Nephron (organoid): ENCODE measurements around the gene STK32C.
"Not testable (repeated sequence)": the region's sequence is repeated elsewhere in the genome, so short reads cannot be mapped to it uniquely, and the experiment has no call there.

Experiments
- H3K27ac Mint-ChIP-seq, 3 experiments: 2 replicates each; pipeline ENCODE4 v1.8.0; 2020; ENCODE audit warnings: mixed read lengths in 3 of 3, mild to moderate bottlenecking in 2 of 3, moderate library complexity in 1 of 3
- H3K27me3 Mint-ChIP-seq: 2 replicates; pipeline ENCODE4 v1.8.0; 2021; ENCODE audit warnings: low read depth, mild to moderate bottlenecking, moderate library complexity, mixed read lengths
- H3K36me3 Mint-ChIP-seq: 2 replicates; pipeline ENCODE4 v1.8.0; 2020; ENCODE audit warnings: low read depth, mixed read lengths
- H3K4me1 Mint-ChIP-seq: 2 replicates; pipeline ENCODE4 v1.8.0; 2020; ENCODE audit warnings: mixed read lengths
- H3K4me3 Mint-ChIP-seq, 3 experiments: 2 replicates each; pipeline ENCODE4 v1.8.0; 2020; ENCODE audit warnings: mild to moderate bottlenecking in 3 of 3, mixed read lengths in 3 of 3, moderate library complexity in 2 of 3
- H3K9me3 Mint-ChIP-seq: 2 replicates; pipeline ENCODE4 v1.8.0; 2020; ENCODE audit warnings: mixed read lengths
- CTCF ChIP-seq, 3 experiments: fragments of 200-600 bp; sonication (generic); IDR thresholded peaks; one replicate each; pipeline ENCODE4 v1.5.0; 2021; ENCODE audit warnings: antibody characterized with exemption in 3 of 3; ENCODE audit not compliant: unreplicated experiment in 3 of 3

The STK32C gene

DNA sequence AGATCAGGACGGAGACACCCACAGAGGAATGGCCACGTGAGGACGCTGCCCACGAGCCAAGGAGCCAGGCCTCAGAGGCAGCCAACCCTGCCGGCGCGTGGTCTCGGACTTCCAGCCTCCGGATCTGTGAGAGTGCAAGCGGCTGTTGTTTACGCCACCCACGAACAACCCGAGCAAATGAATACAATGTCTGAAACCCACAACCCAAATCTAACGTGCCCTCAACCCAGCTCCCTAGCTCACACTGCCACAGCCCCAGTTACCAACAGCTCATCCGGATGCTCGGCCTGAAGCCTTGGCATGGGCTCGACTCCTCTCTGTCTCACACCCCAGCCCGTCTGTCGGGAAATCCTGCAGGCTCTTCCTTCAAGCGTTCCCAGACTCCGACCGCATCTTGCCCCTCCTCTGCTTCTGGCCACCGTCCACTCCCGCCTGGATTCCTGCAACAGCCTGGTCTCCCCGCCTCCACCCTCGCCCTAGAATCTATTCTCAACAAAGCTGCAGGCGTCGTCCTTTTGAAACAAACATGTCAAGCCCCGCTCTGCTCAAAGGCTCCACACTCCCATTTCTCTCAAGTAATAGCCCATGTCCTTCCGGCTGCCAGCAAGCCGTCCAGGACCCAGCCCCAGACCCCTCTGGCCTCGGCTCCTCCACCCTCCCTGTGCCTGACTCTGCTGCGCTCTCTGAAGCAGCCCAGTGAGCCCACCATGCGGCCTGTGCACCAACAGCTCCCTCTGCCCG lies 35.3 kb downstream of the STK32C start:
- H3K4me1 Mint-ChIP-seq: peaks cover 29% of the 10 kb centered on the region
- peak overlapping the region in 2 of 3 experiments; percentile 5 to 79 for H3K27ac Mint-ChIP-seq
- no peaks in the 10 kb centered on the region for H3K36me3 Mint-ChIP-seq
- peak overlapping the region in 1 of 3 experiments; percentile 0 for H3K4me3 Mint-ChIP-seq
- H3K9me3 Mint-ChIP-seq: no peaks in the 10 kb centered on the region
- peaks cover 15% of the 10 kb centered on the region for H3K27me3 Mint-ChIP-seq
- TF ChIP-seq CTCF (IDR thresholded peaks at IDR 0.05; ENCODE audit: unreplicated experiment in 3 of 3): no peak

GRCh38 chr10:132271458-132272230 lies 36.1 kb downstream of the STK32C start:
- peaks cover 15% of the 10 kb centered on the region for H3K27me3 Mint-ChIP-seq
- H3K36me3 Mint-ChIP-seq: no peaks in the 10 kb centered on the region
- H3K4me1 Mint-ChIP-seq: peaks cover 29% of the 10 kb centered on the region
- no peaks in the 10 kb centered on the region for H3K9me3 Mint-ChIP-seq
- H3K27ac Mint-ChIP-seq: no peak overlapping the region
- no peak for TF ChIP-seq CTCF (IDR thresholded peaks at IDR 0.05; ENCODE audit: unreplicated experiment in 3 of 3)
- H3K4me3 Mint-ChIP-seq: no peak overlapping the region

- no peak for TF ChIP-seq CTCF (IDR thresholded peaks at IDR 0.05; ENCODE audit: unreplicated experiment in 3 of 3)
- no peaks in the 10 kb centered on the region for H3K9me3 Mint-ChIP-seq
- H3K4me1 Mint-ChIP-seq: peaks cover 36% of the 10 kb centered on the region
- H3K4me3 Mint-ChIP-seq: no peak overlapping the region
- no peaks in the 10 kb centered on the region for H3K36me3 Mint-ChIP-seq
- peaks cover 10% of the 10 kb centered on the region for H3K27me3 Mint-ChIP-seq
- no peak overlapping the region for H3K27ac Mint-ChIP-seq
Observed at GRCh38 chr10:132270721-132271457, 36.9 kb downstream of the STK32C start.

DNA sequence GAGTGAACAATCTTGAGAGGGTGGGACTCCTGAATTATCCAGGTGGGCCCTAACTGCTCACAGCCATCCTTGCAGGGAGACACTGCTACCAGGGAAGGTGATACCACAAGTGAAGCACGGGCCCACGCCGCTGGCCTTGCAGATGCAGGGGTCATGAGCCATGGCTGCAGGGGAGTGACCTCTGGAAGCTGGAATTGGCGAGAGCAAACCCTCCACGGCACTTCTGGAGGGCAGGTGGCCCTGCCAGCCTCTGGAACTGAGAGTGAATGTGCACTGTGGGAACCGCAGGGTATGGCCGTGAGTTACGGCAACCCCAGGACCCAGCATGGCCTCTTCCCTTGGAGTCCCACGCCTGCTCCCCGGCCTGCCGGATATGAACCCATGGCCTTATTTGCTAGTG lies 37.5 kb downstream of the STK32C start:
- Mint-ChIP-seq H3K4me1 (peaks cover 42% of the 10 kb centered on the region), H3K4me3 (no peak overlapping the region), H3K27ac (no peak overlapping the region), H3K9me3 (no peaks in the 10 kb centered on the region), H3K36me3 (no peaks in the 10 kb centered on the region), H3K27me3 (peaks cover 10% of the 10 kb centered on the region)
- no peak for TF ChIP-seq CTCF (IDR thresholded peaks at IDR 0.05; ENCODE audit: unreplicated experiment in 3 of 3)

DNA sequence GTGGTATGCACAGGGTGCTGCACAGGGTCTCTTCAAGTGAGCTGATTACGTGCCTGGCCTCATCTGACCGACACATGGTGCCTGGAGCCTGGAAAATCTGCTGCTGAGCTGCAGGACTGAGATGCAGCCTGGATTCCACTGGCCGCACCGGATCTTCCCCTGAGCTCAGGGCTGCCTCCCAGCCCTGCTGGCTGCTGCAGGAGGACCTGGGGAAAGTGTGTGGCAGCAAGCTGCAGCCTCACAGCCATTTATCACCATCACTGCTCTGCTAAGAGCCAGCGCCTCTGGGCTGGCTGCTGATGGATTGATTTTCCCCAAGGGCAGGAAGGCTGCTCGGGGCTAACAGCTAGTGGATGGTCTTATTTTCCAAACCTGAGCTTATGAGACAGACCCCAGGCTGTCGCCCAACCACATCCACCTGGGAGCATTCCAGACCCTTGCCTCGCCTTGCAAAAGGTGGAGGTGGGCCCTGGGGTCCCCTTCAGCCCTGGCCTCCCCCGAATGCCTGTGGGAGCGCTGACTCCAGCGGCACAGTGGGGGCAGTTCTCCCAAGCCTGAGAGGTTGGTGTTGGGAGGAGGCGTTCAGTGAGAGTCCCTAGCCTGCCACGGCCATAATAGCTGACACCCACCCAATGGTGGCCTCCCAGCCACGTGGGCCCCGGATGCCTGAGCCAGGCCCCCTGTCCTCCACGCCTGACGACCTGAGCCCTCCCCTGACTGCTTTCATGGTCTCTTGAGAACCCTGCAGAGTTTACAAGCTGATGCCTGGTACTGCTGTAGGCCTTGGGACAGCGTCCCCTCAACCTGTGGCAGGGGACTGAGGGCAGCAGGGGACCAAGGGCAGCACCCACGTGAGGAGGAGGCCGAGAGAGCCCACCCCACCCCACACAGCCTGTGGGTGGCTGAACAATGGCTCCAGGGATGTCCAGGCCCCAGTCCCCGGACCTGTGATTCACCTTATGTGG lies 38.2 kb downstream of the STK32C start:
- peaks cover 10% of the 10 kb centered on the region for H3K27me3 Mint-ChIP-seq
- H3K27ac Mint-ChIP-seq: no peak overlapping the region
- no peaks in the 10 kb centered on the region for H3K9me3 Mint-ChIP-seq
- no peak for TF ChIP-seq CTCF (IDR thresholded peaks at IDR 0.05; ENCODE audit: unreplicated experiment in 3 of 3)
- no peaks in the 10 kb centered on the region for H3K36me3 Mint-ChIP-seq
- H3K4me3 Mint-ChIP-seq: no peak overlapping the region
- H3K4me1 Mint-ChIP-seq: peaks cover 46% of the 10 kb centered on the region

- not testable (repeated sequence) for H3K4me3 Mint-ChIP-seq, H3K9me3 Mint-ChIP-seq, H3K36me3 Mint-ChIP-seq, H3K27ac Mint-ChIP-seq
- peaks cover 33% of the 10 kb centered on the region for H3K4me1 Mint-ChIP-seq
- H3K27me3 Mint-ChIP-seq: peaks cover 10% of the 10 kb centered on the region
Observed at GRCh38 chr10:132267916-132268315, 39.8 kb downstream of the STK32C start.
